HepG2 (cell line): ENCODE data around the gene SLC6A6. TPM values are rescaled to one million over a fixed set of nuclear protein-coding genes. Genes with fewer than 3 reads are reported as not detected.

Experiments
- TSC22D2 ChIP-seq: sonication (generic); formaldehyde crosslinking; IDR thresholded peaks from 2 replicates; pipeline ENCODE4 v1.5.1; 2020; ENCODE audit warnings: missing genetic modification reagents, mild to moderate bottlenecking, borderline replicate concordance
- ZNF34 ChIP-seq: sonication (generic); formaldehyde crosslinking; IDR thresholded peaks from 2 replicates; pipeline ENCODE4 v1.4.0; 2020; ENCODE audit warnings: mild to moderate bottlenecking, missing genetic modification reagents, borderline replicate concordance
- polyA plus RNA-seq, 8 experiments: library from polyadenylated mRNA; depleted of rRNA in 3 of 8; stranded (reverse) in 7 of 8; unstranded in 1 of 8; fragments of >200 nt; fragmentation: Illumina TruSeq in 4 of 8; extraction: Trizol in 4 of 8; gene quantifications; 2 replicates each; pipeline versions ENCODE4 v1.2.1 to v1.2.3, GENCODE V29; 2011 to 2016; ENCODE audit warnings: low read depth in 4 of 8, missing spikeins in 1 of 8, mixed read lengths in 1 of 8; ENCODE audit not compliant: insufficient read depth in 1 of 8
- small RNA-seq, 3 experiments: library from RNA; depleted of rRNA; stranded (forward); fragments of <200 nt; gene quantifications; one replicate each; pipeline ENCODE3, GENCODE V24; 2012; ENCODE audit warnings: low read depth in 2 of 3, low replicate concordance in 1 of 3; ENCODE audit not compliant: insufficient read length in 3 of 3, insufficient read depth in 2 of 3
- total RNA-seq, 5 experiments: library from RNA; depleted of rRNA; stranded (reverse); fragments of >200 nt; fragmentation: Illumina TruSeq; extraction: Trizol; gene quantifications; 2 replicates each; pipeline ENCODE4 v1.2.3, GENCODE V29; 2016; ENCODE audit warnings: low read depth in 1 of 5
- TF ChIP-seq, protein P1 (sequence below): sonication (generic); formaldehyde crosslinking; IDR thresholded peaks from 2 replicates; pipeline ENCODE4 v1.8.0; 2022; ENCODE audit warnings: mild to moderate bottlenecking, missing genetic modification reagents

SLC6A6 gene
- total and polyA plus RNA-seq, 2 of the 13 experiments (the other 11 are each of a cell fraction or from before 2014, with no cell fraction given) = 14.1 to 20.7 TPM

DNA sequence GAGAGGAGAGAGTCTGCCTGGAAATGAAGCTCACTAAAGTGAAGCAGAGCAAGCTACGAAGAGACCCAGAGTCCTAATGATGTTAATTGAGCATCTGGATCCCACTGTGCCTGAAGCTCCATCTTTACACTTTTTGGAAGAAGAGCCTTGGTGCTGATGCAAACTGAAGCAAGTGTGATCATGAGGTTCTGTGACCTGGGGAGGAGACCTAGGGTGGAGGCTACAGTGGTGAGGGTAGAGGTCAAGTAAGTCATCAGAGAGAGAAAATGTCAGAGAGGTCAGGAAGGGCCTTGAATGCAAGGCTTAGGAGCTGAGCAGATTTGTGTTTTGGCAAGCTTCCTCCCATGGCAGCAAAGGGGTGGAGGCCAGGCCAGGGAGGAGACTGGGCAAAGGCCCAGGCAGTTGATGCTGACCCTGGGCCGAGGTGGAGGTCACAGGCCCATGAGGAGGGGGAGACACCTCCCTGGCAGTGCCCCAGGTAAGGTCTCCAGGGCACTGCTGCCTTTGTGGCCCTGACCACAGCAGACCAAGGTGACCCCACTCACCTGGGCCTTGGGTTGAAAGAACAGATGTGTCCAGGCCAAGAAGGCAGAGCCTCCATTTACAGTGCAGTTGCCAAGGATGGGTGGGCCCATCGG lies 136.2 kb downstream of the SLC6A6 start (continued):
- TF ChIP-seq, protein P1, sequence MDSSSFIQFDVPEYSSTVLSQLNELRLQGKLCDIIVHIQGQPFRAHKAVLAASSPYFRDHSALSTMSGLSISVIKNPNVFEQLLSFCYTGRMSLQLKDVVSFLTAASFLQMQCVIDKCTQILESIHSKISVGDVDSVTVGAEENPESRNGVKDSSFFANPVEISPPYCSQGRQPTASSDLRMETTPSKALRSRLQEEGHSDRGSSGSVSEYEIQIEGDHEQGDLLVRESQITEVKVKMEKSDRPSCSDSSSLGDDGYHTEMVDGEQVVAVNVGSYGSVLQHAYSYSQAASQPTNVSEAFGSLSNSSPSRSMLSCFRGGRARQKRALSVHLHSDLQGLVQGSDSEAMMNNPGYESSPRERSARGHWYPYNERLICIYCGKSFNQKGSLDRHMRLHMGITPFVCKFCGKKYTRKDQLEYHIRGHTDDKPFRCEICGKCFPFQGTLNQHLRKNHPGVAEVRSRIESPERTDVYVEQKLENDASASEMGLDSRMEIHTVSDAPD (CRISPR knock-in tag) = no peak
- TF ChIP-seq ZNF34 (no peak), TSC22D2 (CRISPR knock-in tag) (no peak)
- TF ChIP-seq, all 625 proteins: peak for 0

Small RNA genes within 50 kb of the gene (small RNA-seq; reads per million reads assigned to genes)
- gene RNA5SP124 (0 reads per million in 3 experiments), gene RNU6-905P (0 reads per million in 3 experiments)

Other genes starting within 250 kb of the SLC6A6 start
- gene XPC, start 224.0 kb upstream of the SLC6A6 start, total RNA-seq (2016; rRNA removed; fragmentation: Illumina TruSeq; extraction: Trizol) = 19.2 and 24.1 TPM in 2 replicates
- 9.4 and 13.5 TPM in 2 replicates for gene XPC, start 224.0 kb upstream of the SLC6A6 start, polyA plus RNA-seq (2011; rRNA removed)
- gene LSM3, start 223.8 kb upstream of the SLC6A6 start, total RNA-seq (2016; rRNA removed; fragmentation: Illumina TruSeq; extraction: Trizol) = 19.4 and 28.7 TPM in 2 replicates
- gene LSM3, start 223.8 kb upstream of the SLC6A6 start, polyA plus RNA-seq (2011; rRNA removed) = 2.8 and 5.1 TPM in 2 replicates
- 0.08 and 0.24 TPM in 2 replicates for gene GRIP2, start 137.7 kb downstream of the SLC6A6 start, total RNA-seq (2016; rRNA removed; fragmentation: Illumina TruSeq; extraction: Trizol)
- 0.11 and 0.14 TPM in 2 replicates for gene GRIP2, start 137.7 kb downstream of the SLC6A6 start, polyA plus RNA-seq (2011; rRNA removed)
- 11.0 and 12.4 TPM in 2 replicates for gene CCDC174, start 249.2 kb downstream of the SLC6A6 start, total RNA-seq (2016; rRNA removed; fragmentation: Illumina TruSeq; extraction: Trizol)
- 4.5 and 5.4 TPM in 2 replicates for gene CCDC174, start 249.2 kb downstream of the SLC6A6 start, polyA plus RNA-seq (2011; rRNA removed)